BLaER1 treated with 17β-estradiol and CSF1 and Interleukin-3, amounts not matched to agents 10 nM and 100 nM (cell line): ENCODE data around the gene EPB41.
A peak's percentile ranks its signal among the peaks of the same experiment; 100 is the strongest.

Source experiments
- H3K27ac ChIP-seq, 11 experiments: shearing (Covaris generic); formaldehyde crosslinking; 2 replicates each; pipeline ENCODE4 v1.8.1; 2022
- H3K27me3 ChIP-seq, 11 experiments: shearing (Covaris generic); formaldehyde crosslinking; 2 replicates each; pipeline ENCODE4 v1.8.1; 2022
- H3K36me3 ChIP-seq, 11 experiments: shearing (Covaris generic); formaldehyde crosslinking; 2 replicates each; pipeline ENCODE4 v1.8.1; 2022
- H3K4me1 ChIP-seq, 10 experiments: shearing (Covaris generic); formaldehyde crosslinking; 2 replicates each; pipeline ENCODE4 v1.8.1; 2022
- H3K4me2 ChIP-seq, 11 experiments: shearing (Covaris generic); formaldehyde crosslinking; 2 replicates each; pipeline ENCODE4 v1.8.1; 2022
- H3K4me3 ChIP-seq, 10 experiments: shearing (Covaris generic); formaldehyde crosslinking; 2 replicates each; pipeline ENCODE4 v1.8.1; 2022
- H3K9ac ChIP-seq, 11 experiments: shearing (Covaris generic); formaldehyde crosslinking; 2 replicates each; pipeline ENCODE4 v1.8.1; 2022
- H3K9me3 ChIP-seq, 11 experiments: shearing (Covaris generic); formaldehyde crosslinking; replicated peaks in 1 of 11; 2 replicates each; pipeline ENCODE4 v1.8.1; 2022
- H4K20me1 ChIP-seq, 11 experiments: shearing (Covaris generic); formaldehyde crosslinking; 2 replicates each; pipeline ENCODE4 v1.8.1; 2022
- Cebpa-rat ChIP-seq, 11 experiments: shearing (Covaris generic); IDR thresholded peaks; 2 replicates each; pipeline ENCODE4 v1.8.1; 2022

EPB41 gene

GRCh38 chr1:28878796-28879195 lies 35.6 kb upstream of the EPB41 start:
- H3K27ac ChIP-seq = no peak overlapping the region
- no peak for TF ChIP-seq Cebpa-rat (IDR thresholded peaks at IDR 0.05)

GRCh38 chr1:28882009-28882628 lies 32.2 kb upstream of the EPB41 start:
- H3K27me3 ChIP-seq = no peaks in the 10 kb centered on the region
- peak overlapping the region in 1 of 11 experiments; percentile 31; a peak in 1 of 22 replicates for H3K4me2 ChIP-seq
- peaks cover 32 to 49% (median 34%) of the 10 kb centered on the region in 10 experiments for H3K4me1 ChIP-seq
- TF ChIP-seq Cebpa-rat (IDR thresholded peaks at IDR 0.05) = no peak
- H3K4me3 ChIP-seq = no peak overlapping the region
- no peaks in the 10 kb centered on the region for H3K36me3 ChIP-seq
- no peaks in the 10 kb centered on the region for H4K20me1 ChIP-seq
- H3K9ac ChIP-seq = peak overlapping the region in 1 of 11 experiments; percentile 1; a peak in 2 of 22 replicates
- no peak overlapping the region for H3K27ac ChIP-seq
- H3K9me3 ChIP-seq = no peaks in the 10 kb centered on the region

More at GRCh38 chr1:28878796-28879195, 35.6 kb upstream of the EPB41 start:
- H3K9me3 ChIP-seq = no peaks in the 10 kb centered on the region
- H3K4me3 ChIP-seq = no peak overlapping the region
- 0 out of 22 replicates have a peak overlapping the region, but pooled peaks of 1 of the 11 experiments have one; percentile 2 for H3K9ac ChIP-seq
- H4K20me1 ChIP-seq = no peaks in the 10 kb centered on the region
- H3K4me2 ChIP-seq = no peak overlapping the region
- no peaks in the 10 kb centered on the region for H3K36me3 ChIP-seq
- H3K4me1 ChIP-seq = peaks cover 5 to 50% (median 24%) of the 10 kb centered on the region in 10 experiments
- no peaks in the 10 kb centered on the region for H3K27me3 ChIP-seq

- Histone ChIP-seq H4K20me1 (peaks cover 0 to 5% (median 0%) of the 10 kb centered on the region in 11 experiments; a peak in 4 of 22 replicates), H3K4me2 (peak overlapping the region in 4 of 11 experiments; percentile 79 to 96 (median 88); a peak in 9 of 22 replicates), H3K9me3 (no peaks in the 10 kb centered on the region), H3K4me3 (no peak overlapping the region), H3K27me3 (no peaks in the 10 kb centered on the region), H3K27ac (peak overlapping the region in 2 of 11 experiments; percentile 60 to 81; a peak in 2 of 22 replicates), H3K36me3 (no peaks in the 10 kb centered on the region), H3K9ac (peak overlapping the region in 3 of 11 experiments; percentile 0 to 70 (median 59); a peak in 1 of 22 replicates), H3K4me1 (peaks cover 32 to 48% (median 42%) of the 10 kb centered on the region in 10 experiments)
- no peak for TF ChIP-seq Cebpa-rat (IDR thresholded peaks at IDR 0.05)
Observed at GRCh38 chr1:28883242-28883616, 31.1 kb upstream of the EPB41 start.

GRCh38 chr1:28885472-28885877 lies 28.9 kb upstream of the EPB41 start:
- TF ChIP-seq Cebpa-rat (IDR thresholded peaks at IDR 0.05) = no peak
- H3K4me2 ChIP-seq = peak overlapping the region; percentile 85 to 99 (median 95); a peak in 20 of 22 replicates
- peaks cover 32 to 66% (median 53%) of the 10 kb centered on the region in 10 experiments for H3K4me1 ChIP-seq

GRCh38 chr1:28885977-28886730 lies 28.2 kb upstream of the EPB41 start:
- H3K27me3 ChIP-seq = no peaks in the 10 kb centered on the region
- peak overlapping the region; percentile 78 to 99 (median 96) for H3K4me3 ChIP-seq
- H3K9ac ChIP-seq = peak overlapping the region in 9 of 11 experiments; percentile 73 to 94 (median 86); a peak in 11 of 22 replicates
- peaks cover 0 to 27% (median 6%) of the 10 kb centered on the region in 11 experiments; a peak in 10 of 22 replicates for H4K20me1 ChIP-seq
- H3K36me3 ChIP-seq = no peaks in the 10 kb centered on the region
- H3K27ac ChIP-seq = peak overlapping the region; percentile 29 to 92 (median 80); a peak in 20 of 22 replicates
- H3K4me2 ChIP-seq = peak overlapping the region; percentile 85 to 99 (median 95)
- H3K9me3 ChIP-seq = no peaks in the 10 kb centered on the region
- TF ChIP-seq Cebpa-rat (IDR thresholded peaks at IDR 0.05) = no peak
- peaks cover 32 to 73% (median 58%) of the 10 kb centered on the region in 10 experiments for H3K4me1 ChIP-seq

More at GRCh38 chr1:28885472-28885877, 28.9 kb upstream of the EPB41 start:
- H3K27me3 ChIP-seq = no peaks in the 10 kb centered on the region
- no peak overlapping the region for H3K4me3 ChIP-seq
- H3K36me3 ChIP-seq = no peaks in the 10 kb centered on the region
- H4K20me1 ChIP-seq = peaks cover 0 to 20% (median 6%) of the 10 kb centered on the region in 11 experiments; a peak in 10 of 22 replicates
- no peaks in the 10 kb centered on the region for H3K9me3 ChIP-seq
- peak overlapping the region in 3 of 11 experiments; percentile 10 to 21 (median 11); a peak in 2 of 22 replicates for H3K9ac ChIP-seq
- peak overlapping the region in 8 of 11 experiments; percentile 29 to 86 (median 74); a peak in 13 of 22 replicates for H3K27ac ChIP-seq

GRCh38 chr1:28886731-28887418 lies 27.5 kb upstream of the EPB41 start:
- H3K4me3 ChIP-seq = peak overlapping the region; percentile 78 to 99 (median 96)
- no peaks in the 10 kb centered on the region for H3K27me3 ChIP-seq
- H3K4me2 ChIP-seq = peak overlapping the region; percentile 85 to 99 (median 95)
- H3K9me3 ChIP-seq = no peaks in the 10 kb centered on the region
- peaks cover 32 to 74% (median 57%) of the 10 kb centered on the region in 10 experiments for H3K4me1 ChIP-seq
- TF ChIP-seq Cebpa-rat (IDR thresholded peaks at IDR 0.05) = peak in 4 of 11 experiments; percentile 7 to 54 (median 28); a peak in 3 of 22 replicates
- H4K20me1 ChIP-seq = peaks cover 0 to 29% (median 6%) of the 10 kb centered on the region in 11 experiments; a peak in 10 of 22 replicates
- peak overlapping the region; percentile 64 to 92 (median 82); a peak in 21 of 22 replicates for H3K27ac ChIP-seq
- peak overlapping the region; percentile 73 to 94 (median 87) for H3K9ac ChIP-seq
- no peaks in the 10 kb centered on the region for H3K36me3 ChIP-seq

- no peaks in the 10 kb centered on the region for H3K9me3 ChIP-seq
- no peaks in the 10 kb centered on the region for H3K27me3 ChIP-seq
- peaks cover 0 to 32% (median 6%) of the 10 kb centered on the region in 11 experiments; a peak in 10 of 22 replicates for H4K20me1 ChIP-seq
- peak overlapping the region; percentile 64 to 92 (median 82); a peak in 21 of 22 replicates for H3K27ac ChIP-seq
- H3K4me1 ChIP-seq = peaks cover 32 to 71% (median 57%) of the 10 kb centered on the region in 10 experiments
- H3K36me3 ChIP-seq = no peaks in the 10 kb centered on the region
- peak overlapping the region; percentile 73 to 94 (median 87) for H3K9ac ChIP-seq
- peak overlapping the region; percentile 78 to 99 (median 96) for H3K4me3 ChIP-seq
- H3K4me2 ChIP-seq = peak overlapping the region; percentile 85 to 99 (median 95)
- no peak for TF ChIP-seq Cebpa-rat (IDR thresholded peaks at IDR 0.05)
Observed at GRCh38 chr1:28887419-28887834, 26.9 kb upstream of the EPB41 start.
